Right lobe of liver (tissue), 4 donors: ENCODE data around the gene DBH.

Source experiments
- CTCF ChIP-seq, 4 donors: fragments of 200-600 bp in 3 of 4; fragments of 450-650 bp in 1 of 4; IDR thresholded peaks; one replicate each; pipeline versions ENCODE4 v1.5.1 to v1.8.0; 2016 to 2022; ENCODE audit warnings: antibody characterized with exemption in 4 of 4, mild to moderate bottlenecking in 2 of 4
- POLR2A ChIP-seq: fragments of 450-650 bp; IDR thresholded peaks from one replicate; pipeline ENCODE4 v1.6.1; 2017; ENCODE audit warnings: antibody characterized with exemption, mild to moderate bottlenecking
- donor health status: DM: no; HTN: no; CAD: no.
- donor health status: DM: no; HTN: no; CAD: no.
- donor health status: DM: no; HTN: yes; CAD: no.

GRCh38 chr9:133706307-133707050 is 70.3 kb downstream of the DBH start:
- TF ChIP-seq CTCF (IDR thresholded peaks at IDR 0.05) (no peak), POLR2A (no peak)
